BE2C (cell line): ENCODE results near the gene ANXA7.

ENCODE experiments used
- DNase-seq: peaks from one replicate; pipeline ENCODE4 v3.0.0-alpha.2; 2020
- H3K27me3 ChIP-seq: fragments of 250-450 bp; sonication (Bioruptor Pico); 2 replicates; pipeline ENCODE4 v1.5.1; 2020; ENCODE audit warnings: mild to moderate bottlenecking
- H3K36me3 ChIP-seq: fragments of 250-450 bp; sonication (Bioruptor Pico); 2 replicates; pipeline ENCODE4 v1.5.1; 2020; ENCODE audit warnings: mild to moderate bottlenecking
- H3K4me1 ChIP-seq: fragments of 250-450 bp; sonication (Bioruptor Pico); 2 replicates; pipeline ENCODE4 v1.5.1; 2020
- H3K4me3 ChIP-seq: 2 replicates; pipeline ENCODE4 v1.5.1; 2011; ENCODE audit warnings: low read depth, low read length
- H3K9me3 ChIP-seq: fragments of 250-450 bp; sonication (Bioruptor Pico); 2 replicates; pipeline ENCODE4 v1.5.1; 2020
- TF ChIP-seq, protein P1 (sequence below): IDR thresholded peaks from 2 replicates; pipeline ENCODE4 v1.5.1; 2012; ENCODE audit warnings: mild to moderate bottlenecking, low read depth, low read length

Gene ANXA7

DNA sequence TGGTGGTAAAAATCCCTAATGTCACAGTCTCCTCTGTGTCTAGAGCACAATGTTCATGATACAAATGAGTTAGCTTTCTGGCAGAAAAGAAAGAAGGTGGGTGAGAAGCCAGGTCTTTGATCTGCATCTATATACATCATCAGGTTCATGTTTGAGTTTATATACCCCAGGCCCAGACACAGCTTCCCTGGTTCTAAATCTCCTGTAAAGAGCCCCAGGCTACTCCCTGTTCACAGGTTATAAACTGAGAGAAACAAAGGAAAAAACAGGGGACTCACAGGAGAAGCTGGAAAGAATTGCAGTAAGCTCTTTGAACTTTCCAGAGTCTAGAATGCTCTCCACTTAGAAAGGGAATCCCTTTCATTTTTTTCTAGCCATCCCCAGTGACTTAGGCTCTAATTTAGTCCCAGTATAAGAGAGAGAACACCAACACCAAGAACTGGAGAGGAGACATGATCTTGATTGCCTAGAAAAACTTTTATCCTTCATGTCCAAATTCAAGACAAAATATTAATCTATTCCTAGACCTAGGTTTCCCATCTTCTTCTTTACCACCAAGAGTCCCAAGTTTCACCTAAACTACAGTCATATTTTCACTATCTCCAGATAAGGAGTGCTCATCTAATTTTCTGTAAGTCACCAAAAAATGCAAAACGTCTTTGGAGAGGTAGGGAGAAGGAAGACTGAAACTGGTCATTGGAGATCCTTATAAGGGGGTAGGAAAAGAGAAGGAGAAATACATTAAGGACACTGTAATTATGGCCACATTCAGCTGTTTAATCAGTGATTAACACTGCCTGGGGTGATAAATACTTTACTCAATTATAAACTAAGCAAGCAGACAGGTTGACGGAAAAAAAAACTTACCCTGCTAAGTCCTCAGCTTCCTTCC is 19.0 kb upstream of the ANXA7 start:
- Histone ChIP-seq H3K9me3 (no peaks in the 10 kb centered on the region), H3K4me1 (no peaks in the 10 kb centered on the region; the same call in 1 of the 2 replicates), H3K27me3 (no peaks in the 10 kb centered on the region), H3K4me3 (no peak overlapping the region), H3K36me3 (peaks cover 2% of the 10 kb centered on the region; the same call in 1 of the 2 replicates)
- TF ChIP-seq, protein P1, sequence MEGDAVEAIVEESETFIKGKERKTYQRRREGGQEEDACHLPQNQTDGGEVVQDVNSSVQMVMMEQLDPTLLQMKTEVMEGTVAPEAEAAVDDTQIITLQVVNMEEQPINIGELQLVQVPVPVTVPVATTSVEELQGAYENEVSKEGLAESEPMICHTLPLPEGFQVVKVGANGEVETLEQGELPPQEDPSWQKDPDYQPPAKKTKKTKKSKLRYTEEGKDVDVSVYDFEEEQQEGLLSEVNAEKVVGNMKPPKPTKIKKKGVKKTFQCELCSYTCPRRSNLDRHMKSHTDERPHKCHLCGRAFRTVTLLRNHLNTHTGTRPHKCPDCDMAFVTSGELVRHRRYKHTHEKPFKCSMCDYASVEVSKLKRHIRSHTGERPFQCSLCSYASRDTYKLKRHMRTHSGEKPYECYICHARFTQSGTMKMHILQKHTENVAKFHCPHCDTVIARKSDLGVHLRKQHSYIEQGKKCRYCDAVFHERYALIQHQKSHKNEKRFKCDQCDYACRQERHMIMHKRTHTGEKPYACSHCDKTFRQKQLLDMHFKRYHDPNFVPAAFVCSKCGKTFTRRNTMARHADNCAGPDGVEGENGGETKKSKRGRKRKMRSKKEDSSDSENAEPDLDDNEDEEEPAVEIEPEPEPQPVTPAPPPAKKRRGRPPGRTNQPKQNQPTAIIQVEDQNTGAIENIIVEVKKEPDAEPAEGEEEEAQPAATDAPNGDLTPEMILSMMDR, result no peak
- no peak for DNase-seq

DNA sequence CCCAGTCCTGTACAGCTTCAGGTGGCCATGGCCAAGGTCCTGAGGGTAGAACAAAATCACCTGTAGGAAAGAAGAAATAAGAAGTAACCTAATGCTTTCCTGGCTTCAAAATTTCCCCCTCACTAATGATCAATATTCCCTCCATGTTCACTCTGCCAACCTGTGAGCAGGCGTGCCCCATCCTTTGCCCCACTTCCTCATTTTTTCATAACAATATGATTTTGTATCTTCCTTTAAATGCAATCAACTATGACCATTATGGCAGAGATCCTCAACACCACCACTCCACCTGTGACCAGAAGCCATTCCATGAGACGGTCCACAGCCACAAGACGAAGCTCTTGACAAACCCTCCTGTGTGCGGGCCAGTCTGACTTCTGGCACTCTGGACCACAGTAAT is 12.5 kb upstream of the ANXA7 start:
- H3K4me3 ChIP-seq, result no peak overlapping the region
- TF ChIP-seq, protein P1, result no peak
- 0 out of 2 replicates have a peak, but pooled peaks cover 3% of the 10 kb centered on the region for H3K36me3 ChIP-seq
- H3K4me1 ChIP-seq, result 0 out of 2 replicates have a peak, but pooled peaks cover 3% of the 10 kb centered on the region
- no peaks in the 10 kb centered on the region for H3K27me3 ChIP-seq
- H3K9me3 ChIP-seq, result no peaks in the 10 kb centered on the region
- no peak for DNase-seq

DNA sequence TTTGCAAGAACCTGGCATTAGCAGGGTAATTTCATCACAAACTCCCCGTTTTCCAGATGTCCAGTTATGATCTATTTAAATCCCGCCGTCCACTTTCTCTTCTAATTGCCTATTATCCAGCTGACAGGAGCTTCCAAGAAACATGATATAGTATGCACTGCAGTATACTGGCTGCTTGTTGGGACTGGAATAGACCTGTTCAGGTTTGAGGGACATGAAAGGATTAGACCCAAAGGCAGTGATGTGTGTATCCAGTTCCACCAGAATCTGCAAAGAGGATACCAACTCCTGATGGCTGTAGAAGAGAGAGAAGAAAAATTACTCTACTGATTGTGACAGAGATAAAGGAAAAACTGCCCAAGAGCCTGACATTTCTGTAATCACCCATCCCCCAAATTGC is 10.6 kb upstream of the ANXA7 start:
- Histone ChIP-seq H3K36me3 (0 out of 2 replicates have a peak, but pooled peaks cover 3% of the 10 kb centered on the region), H3K4me3 (no peak overlapping the region), H3K9me3 (no peaks in the 10 kb centered on the region), H3K4me1 (0 out of 2 replicates have a peak, but pooled peaks cover 3% of the 10 kb centered on the region), H3K27me3 (no peaks in the 10 kb centered on the region)
- TF ChIP-seq, protein P1, result no peak
- DNase-seq, result no peak

DNA sequence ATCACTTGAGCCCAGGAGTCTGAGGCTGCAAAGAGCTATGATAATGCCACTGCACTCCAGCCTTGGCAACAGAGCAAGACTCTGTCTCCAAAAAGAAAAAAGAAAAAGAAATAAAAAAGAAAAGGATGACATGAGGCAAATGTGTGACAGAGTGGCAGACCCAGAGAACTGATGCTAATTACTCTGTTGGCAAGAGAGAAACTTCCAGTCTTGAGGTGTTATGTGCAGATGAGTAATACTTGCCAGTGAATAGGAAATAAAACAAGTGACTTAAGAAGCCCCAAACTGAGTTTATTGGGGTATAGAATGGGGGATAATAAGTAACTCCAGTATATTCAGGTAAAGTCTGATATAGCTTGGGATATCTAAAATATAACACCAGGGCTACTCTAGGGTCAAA is 9.5 kb upstream of the ANXA7 start:
- H3K27me3 ChIP-seq, result no peaks in the 10 kb centered on the region
- no peak for DNase-seq
- 0 out of 2 replicates have a peak, but pooled peaks cover 3% of the 10 kb centered on the region for H3K4me1 ChIP-seq
- H3K36me3 ChIP-seq, result 0 out of 2 replicates have a peak, but pooled peaks cover 3% of the 10 kb centered on the region
- TF ChIP-seq, protein P1, result no peak
- no peak overlapping the region for H3K4me3 ChIP-seq
- H3K9me3 ChIP-seq, result no peaks in the 10 kb centered on the region

DNA sequence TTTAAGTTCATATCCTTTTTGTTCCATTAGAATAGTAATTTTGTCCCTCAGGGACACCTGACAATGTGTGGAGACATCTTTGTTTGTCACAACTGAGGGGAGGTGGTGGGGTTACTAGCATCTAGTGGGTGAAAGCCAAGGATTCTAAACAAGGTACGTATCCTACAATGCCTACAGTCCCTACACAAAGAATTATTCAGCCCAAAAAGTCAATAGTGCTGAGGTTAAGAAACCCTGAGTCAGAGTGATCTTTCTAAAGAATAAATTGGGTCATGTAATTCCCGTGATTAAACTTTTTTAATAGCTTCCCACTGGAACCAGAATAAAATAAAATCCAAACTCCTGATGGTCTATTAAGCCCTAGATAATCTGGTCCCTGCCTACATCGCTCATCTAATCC is 2.7 kb upstream of the ANXA7 start:
- no peaks in the 10 kb centered on the region; the same call in 1 of the 2 replicates for H3K4me1 ChIP-seq
- DNase-seq, result no peak
- TF ChIP-seq, protein P1, result no peak

DNA sequence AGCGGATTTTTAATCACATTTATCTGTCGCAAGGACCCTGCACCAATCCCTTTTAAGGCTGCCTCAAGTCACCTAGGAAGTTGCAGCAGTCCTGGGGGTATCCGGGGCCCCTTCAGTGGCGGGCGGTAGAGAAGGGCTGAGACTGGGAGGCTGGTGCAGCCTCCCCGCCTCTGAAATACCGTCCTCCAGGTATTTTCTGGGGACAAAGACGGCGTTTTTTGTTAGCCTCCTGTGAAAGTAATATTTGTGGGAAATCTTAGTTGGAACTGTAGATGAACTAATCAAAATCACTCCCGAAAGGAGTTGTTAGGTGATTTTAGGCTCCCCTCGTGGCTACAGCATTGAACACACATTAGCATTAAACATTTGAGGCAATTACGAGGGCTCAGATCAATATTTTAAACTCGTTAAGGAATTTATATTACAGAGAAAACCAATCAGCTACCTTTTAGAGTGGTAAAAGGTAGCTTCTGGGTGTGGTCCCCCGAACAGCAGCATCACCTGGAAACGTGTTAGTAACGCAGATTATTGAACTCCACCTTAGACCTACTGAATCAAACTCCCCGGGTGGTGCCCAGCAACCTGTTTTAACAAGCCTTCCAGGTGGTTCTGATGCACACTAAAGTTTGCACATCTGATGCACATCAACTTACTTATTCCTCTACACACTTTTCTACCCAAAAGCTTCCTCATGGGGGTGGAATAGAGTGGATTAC is 530 bp upstream of the ANXA7 start:
- no peak for DNase-seq
- no peaks in the 10 kb centered on the region for H3K27me3 ChIP-seq
- TF ChIP-seq, protein P1, result no peak
- no peaks in the 10 kb centered on the region; the same call in 1 of the 2 replicates for H3K4me1 ChIP-seq
- no peaks in the 10 kb centered on the region for H3K9me3 ChIP-seq
- H3K36me3 ChIP-seq, result no peaks in the 10 kb centered on the region
- peak overlapping the region; percentile 95 for H3K4me3 ChIP-seq

More for the DNA sequence above, 2.7 kb upstream of the ANXA7 start:
- Histone ChIP-seq H3K4me3 (no peak overlapping the region), H3K27me3 (no peaks in the 10 kb centered on the region), H3K36me3 (no peaks in the 10 kb centered on the region), H3K9me3 (no peaks in the 10 kb centered on the region)
